ENCODE measurements around the gene MX1.

Gene MX1

DNA sequence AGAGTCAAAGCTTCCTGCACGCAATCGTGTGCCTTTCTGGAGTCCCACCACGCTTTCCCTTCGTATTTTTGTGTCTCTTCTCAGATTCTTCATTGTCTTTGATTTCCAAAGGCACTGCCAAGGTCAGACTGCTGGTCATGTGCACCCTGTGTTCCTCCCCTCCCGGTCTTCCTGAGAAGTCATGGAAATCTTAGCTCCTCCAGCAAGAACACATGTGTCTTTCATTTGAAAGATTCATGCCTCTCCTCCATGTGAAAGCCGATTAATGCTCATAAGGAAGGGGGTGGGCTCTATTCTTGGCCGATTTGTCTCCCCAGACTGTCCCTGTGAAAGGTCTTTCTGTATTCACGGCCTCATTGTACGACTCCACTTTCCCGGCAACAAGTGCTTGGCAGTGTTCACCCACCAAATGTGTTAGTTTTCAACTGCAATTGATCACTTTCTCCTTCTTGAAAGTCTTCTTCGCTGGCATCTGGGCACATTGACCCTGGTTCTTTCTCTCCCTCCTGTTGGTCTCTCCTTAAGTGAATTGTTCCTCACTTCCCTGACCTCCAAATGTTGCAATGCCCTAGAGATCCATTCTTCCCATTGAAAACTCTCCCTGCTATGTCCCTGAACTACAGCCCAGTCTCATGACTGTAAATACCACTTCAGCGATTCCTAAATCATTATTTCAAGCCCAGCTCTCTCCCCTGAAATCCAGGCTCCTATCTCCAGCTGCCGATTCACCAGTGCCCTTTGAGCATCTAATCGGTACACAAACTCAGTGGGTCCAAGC lies 38.8 kb upstream of the MX1 start:
- no peak for TF ChIP-seq CTCF (IDR thresholded peaks at IDR 0.05; ENCODE audit: low read depth, low read length)
- Histone ChIP-seq H3K9me3 (0 out of 2 replicates have a peak, but pooled peaks cover 3% of the 10 kb centered on the region), H3K36me3 (no peaks in the 10 kb centered on the region), H3K4me3 (ENCODE audit: low read depth, low read length) (no peak overlapping the region), H3K4me1 (no peaks in the 10 kb centered on the region), H3K27me3 (no peaks in the 10 kb centered on the region)
- no peak for DNase-seq

DNA sequence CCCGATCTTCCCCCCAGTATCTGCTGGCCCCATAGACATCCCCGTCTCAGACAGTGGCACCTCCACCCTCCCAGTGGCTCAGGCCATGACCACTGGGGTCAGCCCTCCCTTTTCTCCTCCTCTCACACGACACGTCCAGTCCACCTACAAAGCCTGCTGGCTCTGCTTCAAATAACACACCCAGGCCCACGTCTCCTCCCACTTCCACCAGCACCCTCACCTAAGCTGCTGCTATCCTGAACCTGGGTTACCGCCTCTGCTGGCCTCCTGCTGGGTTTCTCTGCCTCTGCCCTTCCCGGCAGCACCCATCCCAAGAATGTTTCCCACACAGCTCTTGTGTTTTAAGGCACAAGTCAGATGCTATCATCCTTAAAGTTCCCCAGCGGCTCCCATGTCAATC lies 38.2 kb upstream of the MX1 start:
- Histone ChIP-seq H3K4me3 (ENCODE audit: low read depth, low read length) (no peak overlapping the region), H3K36me3 (no peaks in the 10 kb centered on the region), H3K4me1 (no peaks in the 10 kb centered on the region), H3K27me3 (no peaks in the 10 kb centered on the region), H3K9me3 (no peaks in the 10 kb centered on the region)
- TF ChIP-seq CTCF (IDR thresholded peaks at IDR 0.05; ENCODE audit: low read depth, low read length), result no peak
- DNase-seq, result no peak

GRCh38 chr21:41388259-41388658 lies 37.8 kb upstream of the MX1 start:
- Histone ChIP-seq H3K4me3 (ENCODE audit: low read depth, low read length) (no peak overlapping the region), H3K9me3 (no peaks in the 10 kb centered on the region), H3K27me3 (no peaks in the 10 kb centered on the region), H3K36me3 (no peaks in the 10 kb centered on the region), H3K4me1 (no peaks in the 10 kb centered on the region)
- DNase-seq, result no peak
- no peak for TF ChIP-seq CTCF (IDR thresholded peaks at IDR 0.05; ENCODE audit: low read depth, low read length)

DNA sequence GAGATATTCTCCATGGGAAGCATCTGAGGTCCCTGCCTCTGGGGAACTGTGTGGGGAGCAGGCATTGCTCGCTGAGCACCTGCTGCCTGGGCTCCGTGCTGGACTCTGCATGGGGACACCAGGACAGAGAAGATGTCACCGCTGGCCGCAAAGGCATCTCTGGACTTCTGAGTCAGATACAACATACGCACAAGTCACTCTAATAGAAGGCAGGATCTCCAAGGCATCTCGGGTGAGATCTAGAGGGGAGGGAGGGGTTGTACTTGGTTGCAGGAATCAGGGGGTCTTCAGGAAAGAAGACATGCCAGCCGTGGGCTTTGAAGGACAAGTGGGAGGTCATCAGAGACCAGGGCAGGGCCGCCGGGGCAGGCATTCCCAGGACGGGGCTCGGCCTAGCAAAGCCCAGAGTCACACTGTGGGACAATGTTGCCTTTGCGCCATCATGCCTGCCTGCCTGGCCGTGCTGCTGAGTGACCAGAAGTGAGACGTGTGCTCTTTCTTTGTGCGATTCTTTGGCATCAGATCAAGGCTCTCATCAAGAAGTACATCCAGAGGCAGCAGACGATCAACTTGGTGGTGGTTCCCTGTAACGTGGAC lies 35.9 kb upstream of the MX1 start:
- no peak overlapping the region for H3K4me3 ChIP-seq (ENCODE audit: low read depth, low read length)
- no peaks in the 10 kb centered on the region for H3K27me3 ChIP-seq
- no peak for TF ChIP-seq CTCF (IDR thresholded peaks at IDR 0.05; ENCODE audit: low read depth, low read length)
- no peaks in the 10 kb centered on the region for H3K9me3 ChIP-seq
- no peak for DNase-seq
- no peaks in the 10 kb centered on the region for H3K4me1 ChIP-seq
- no peaks in the 10 kb centered on the region for H3K36me3 ChIP-seq

GRCh38 chr21:41393876-41394465 lies 32.1 kb upstream of the MX1 start:
- Histone ChIP-seq H3K4me1 (no peaks in the 10 kb centered on the region), H3K36me3 (no peaks in the 10 kb centered on the region), H3K27me3 (no peaks in the 10 kb centered on the region), H3K4me3 (ENCODE audit: low read depth, low read length) (no peak overlapping the region), H3K9me3 (no peaks in the 10 kb centered on the region; the same call in 1 of the 2 replicates)
- no peak for DNase-seq
- TF ChIP-seq CTCF (IDR thresholded peaks at IDR 0.05; ENCODE audit: low read depth, low read length), result no peak

All from BE2C (cell line).